ENCODE measurements around the gene ABCA4.

The ABCA4 gene

GRCh38 chr1:94070865-94071264, 50.1 kb downstream of the ABCA4 start:
- no peaks in the 10 kb centered on the region for H3K9me3 ChIP-seq (ENCODE audit: insufficient read depth, low read depth, low read length)
- H2AFZ ChIP-seq (ENCODE audit: low read length), result no peak overlapping the region
- peaks cover 7% of the 10 kb centered on the region; the same call in 1 of the 2 replicates for H3K79me2 ChIP-seq (ENCODE audit: insufficient read depth, low read length)
- peaks cover 88% of the 10 kb centered on the region for H3K4me1 ChIP-seq (ENCODE audit: insufficient read depth, low read length, poor library complexity, severe bottlenecking)
- no peaks in the 10 kb centered on the region for H3K27me3 ChIP-seq (ENCODE audit: insufficient read depth, low read length, poor library complexity, severe bottlenecking)
- no peaks in the 10 kb centered on the region for H3F3A ChIP-seq (ENCODE audit: low read depth)
- no peaks in the 10 kb centered on the region for H3K9me2 ChIP-seq (replicated peaks; ENCODE audit: low read depth, low read length)
- no peak for TF ChIP-seq EZH2phosphoT487 (IDR thresholded peaks at IDR 0.05; ENCODE audit: borderline replicate concordance)
- no peak for TF ChIP-seq CTCF (conservative IDR thresholded peaks at IDR 0.05; ENCODE audit: low read length)
- H4K20me1 ChIP-seq (ENCODE audit: insufficient read depth, low read length, poor library complexity, severe bottlenecking), result no peaks in the 10 kb centered on the region
- H3K4me2 ChIP-seq (ENCODE audit: low read depth, low read length, poor library complexity, severe bottlenecking), result peak overlapping the region; percentile 55
- peak overlapping the region; percentile 56 for H3K4me3 ChIP-seq (ENCODE audit: low read length, poor library complexity, severe bottlenecking)
- H3K9ac ChIP-seq (ENCODE audit: low read depth, low read length, poor library complexity, severe bottlenecking), result peak overlapping the region; percentile 62
- H3K36me3 ChIP-seq (ENCODE audit: insufficient read depth, low read length), result no peaks in the 10 kb centered on the region

GRCh38 chr1:94069919-94070285, 51.0 kb downstream of the ABCA4 start:
- Histone ChIP-seq H3K4me1 (ENCODE audit: insufficient read depth, low read length, poor library complexity, severe bottlenecking) (peaks cover 91% of the 10 kb centered on the region), H3K4me2 (ENCODE audit: low read depth, low read length, poor library complexity, severe bottlenecking) (peak overlapping the region; percentile 55), H4K20me1 (ENCODE audit: insufficient read depth, low read length, poor library complexity, severe bottlenecking) (no peaks in the 10 kb centered on the region), H3K9ac (ENCODE audit: low read depth, low read length, poor library complexity, severe bottlenecking) (peak overlapping the region; percentile 62), H3K9me2 (replicated peaks; ENCODE audit: low read depth, low read length) (no peaks in the 10 kb centered on the region), H3K36me3 (ENCODE audit: insufficient read depth, low read length) (no peaks in the 10 kb centered on the region), H3K79me2 (ENCODE audit: insufficient read depth, low read length) (peaks cover 7% of the 10 kb centered on the region; the same call in 1 of the 2 replicates), H3K27me3 (ENCODE audit: insufficient read depth, low read length, poor library complexity, severe bottlenecking) (no peaks in the 10 kb centered on the region), H3K4me3 (ENCODE audit: low read length, poor library complexity, severe bottlenecking) (peak overlapping the region; percentile 13), H3F3A (ENCODE audit: low read depth) (no peaks in the 10 kb centered on the region), H2AFZ (ENCODE audit: low read length) (peak overlapping the region; percentile 48), H3K9me3 (ENCODE audit: insufficient read depth, low read depth, low read length) (no peaks in the 10 kb centered on the region)
- TF ChIP-seq EZH2phosphoT487 (IDR thresholded peaks at IDR 0.05; ENCODE audit: borderline replicate concordance) (no peak), CTCF (conservative IDR thresholded peaks at IDR 0.05; ENCODE audit: low read length) (no peak)

GRCh38 chr1:94068999-94069918, 51.7 kb downstream of the ABCA4 start:
- no peaks in the 10 kb centered on the region for H3K9me2 ChIP-seq (replicated peaks; ENCODE audit: low read depth, low read length)
- peak overlapping the region; percentile 62 for H3K9ac ChIP-seq (ENCODE audit: low read depth, low read length, poor library complexity, severe bottlenecking)
- no peaks in the 10 kb centered on the region for H3K9me3 ChIP-seq (ENCODE audit: insufficient read depth, low read depth, low read length)
- H3K79me2 ChIP-seq (ENCODE audit: insufficient read depth, low read length), result peaks cover 7% of the 10 kb centered on the region; the same call in 1 of the 2 replicates
- peak overlapping the region; percentile 55 for H3K4me2 ChIP-seq (ENCODE audit: low read depth, low read length, poor library complexity, severe bottlenecking)
- no peaks in the 10 kb centered on the region for H3K36me3 ChIP-seq (ENCODE audit: insufficient read depth, low read length)
- H2AFZ ChIP-seq (ENCODE audit: low read length), result peak overlapping the region; percentile 70
- no peaks in the 10 kb centered on the region for H3F3A ChIP-seq (ENCODE audit: low read depth)
- no peaks in the 10 kb centered on the region for H4K20me1 ChIP-seq (ENCODE audit: insufficient read depth, low read length, poor library complexity, severe bottlenecking)
- no peaks in the 10 kb centered on the region for H3K27me3 ChIP-seq (ENCODE audit: insufficient read depth, low read length, poor library complexity, severe bottlenecking)
- peak overlapping the region; percentile 13 for H3K4me3 ChIP-seq (ENCODE audit: low read length, poor library complexity, severe bottlenecking)
- peaks cover 98% of the 10 kb centered on the region for H3K4me1 ChIP-seq (ENCODE audit: insufficient read depth, low read length, poor library complexity, severe bottlenecking)
- TF ChIP-seq CTCF (conservative IDR thresholded peaks at IDR 0.05; ENCODE audit: low read length) (no peak), EZH2phosphoT487 (IDR thresholded peaks at IDR 0.05; ENCODE audit: borderline replicate concordance) (no peak)

Measured in Loucy (cell line).